Lung (tissue), 12 donors: ENCODE results near the gene PRPF6. TPM values are rescaled to one million over a fixed set of nuclear protein-coding genes. Genes with fewer than 3 reads are reported as not detected.

ENCODE experiments used
- ATAC-seq: fragments of 200-7000 bp; cut with Tn5 transposase; one replicate; pipeline ENCODE4 v1.9.1; 2020; ENCODE audit warnings: moderate number of reproducible peaks; ENCODE audit not compliant: insufficient read depth, low FRiP score
- DNase-seq, 3 donors: peaks; one replicate each; pipeline ENCODE4 v3.0.0-alpha.2; 2013 to 2017
- H3K27ac ChIP-seq, 2 donors: one replicate each; pipeline ENCODE4 v1.5.1; 2013; ENCODE audit warnings: mild to moderate bottlenecking in 2 of 2, moderate library complexity in 2 of 2, control low read depth in 1 of 2, inconsistent platforms in 1 of 2, low read depth in 1 of 2, low read length in 1 of 2
- H3K27me3 ChIP-seq, 3 donors: one replicate each; pipeline ENCODE4 v1.5.1; 2013; ENCODE audit warnings: low read length in 2 of 3; ENCODE audit not compliant: control insufficient read depth in 3 of 3, insufficient read depth in 3 of 3
- H3K36me3 ChIP-seq, 4 donors: one replicate each; pipeline ENCODE4 v1.5.1; 2013; ENCODE audit warnings: low read length in 4 of 4, mild to moderate bottlenecking in 1 of 4, moderate library complexity in 1 of 4; ENCODE audit not compliant: control insufficient read depth in 4 of 4, insufficient read depth in 4 of 4
- H3K4me1 ChIP-seq, 5 donors: one replicate each; pipeline ENCODE4 v1.5.1; 2013; ENCODE audit warnings: low read length in 5 of 5, mild to moderate bottlenecking in 2 of 5, moderate library complexity in 1 of 5; ENCODE audit not compliant: control insufficient read depth in 5 of 5, insufficient read depth in 5 of 5
- H3K4me3 ChIP-seq: one replicate; pipeline ENCODE4 v1.5.1; 2013; ENCODE audit warnings: mild to moderate bottlenecking, control low read depth, moderate library complexity
- H3K9ac ChIP-seq, 2 donors: one replicate each; pipeline ENCODE4 v1.5.1; 2013; ENCODE audit warnings: low read length in 2 of 2, control low read depth in 1 of 2; ENCODE audit not compliant: insufficient read depth in 1 of 2
- H3K9me3 ChIP-seq, 4 donors: one replicate each; pipeline ENCODE4 v1.5.1; 2013; ENCODE audit warnings: low read length in 3 of 4, mild to moderate bottlenecking in 1 of 4, moderate library complexity in 1 of 4; ENCODE audit not compliant: control insufficient read depth in 4 of 4, insufficient read depth in 3 of 4
- WGBS, 2 donors: extraction: QIAGEN DNeasy Blood & Tissue Kit; methylation state at CpG; one replicate each; pipeline ENCODE4 v1.1.7; 2013; 5-methylcytosine and 5-hydroxymethylcytosine counted together
- polyA plus RNA-seq, 2 donors: library from polyadenylated mRNA; stranded (reverse); fragments of 200-250 nt; gene quantifications; one replicate each; pipeline ENCODE4 v1.2.1, GENCODE V29; 2013
- total RNA-seq, 2 donors: library from RNA; depleted of rRNA in 1 of 2; stranded (reverse); fragments of >200 nt in 1 of 2; gene quantifications; one replicate each; pipeline ENCODE4 v1.2.1, GENCODE V29; 2014 to 2021
- TF ChIP-seq, protein P1 (sequence below): IDR thresholded peaks from 2 replicates; pipeline ENCODE4 v1.5.1; 2012; ENCODE audit warnings: mild to moderate bottlenecking; ENCODE audit errors: control extremely low read depth, extremely low read depth
- donor health status: control.
- donor health status: control.
- donor health status: Bipolar disorder and iron deficiency.
- donor health status: healthy.
- donor health status: DM: yes; HTN: yes; CAD: no.

PRPF6 gene
- total and polyA plus RNA-seq, 4 donors = 43.6 to 65.0 (median 54.2) TPM

DNA sequence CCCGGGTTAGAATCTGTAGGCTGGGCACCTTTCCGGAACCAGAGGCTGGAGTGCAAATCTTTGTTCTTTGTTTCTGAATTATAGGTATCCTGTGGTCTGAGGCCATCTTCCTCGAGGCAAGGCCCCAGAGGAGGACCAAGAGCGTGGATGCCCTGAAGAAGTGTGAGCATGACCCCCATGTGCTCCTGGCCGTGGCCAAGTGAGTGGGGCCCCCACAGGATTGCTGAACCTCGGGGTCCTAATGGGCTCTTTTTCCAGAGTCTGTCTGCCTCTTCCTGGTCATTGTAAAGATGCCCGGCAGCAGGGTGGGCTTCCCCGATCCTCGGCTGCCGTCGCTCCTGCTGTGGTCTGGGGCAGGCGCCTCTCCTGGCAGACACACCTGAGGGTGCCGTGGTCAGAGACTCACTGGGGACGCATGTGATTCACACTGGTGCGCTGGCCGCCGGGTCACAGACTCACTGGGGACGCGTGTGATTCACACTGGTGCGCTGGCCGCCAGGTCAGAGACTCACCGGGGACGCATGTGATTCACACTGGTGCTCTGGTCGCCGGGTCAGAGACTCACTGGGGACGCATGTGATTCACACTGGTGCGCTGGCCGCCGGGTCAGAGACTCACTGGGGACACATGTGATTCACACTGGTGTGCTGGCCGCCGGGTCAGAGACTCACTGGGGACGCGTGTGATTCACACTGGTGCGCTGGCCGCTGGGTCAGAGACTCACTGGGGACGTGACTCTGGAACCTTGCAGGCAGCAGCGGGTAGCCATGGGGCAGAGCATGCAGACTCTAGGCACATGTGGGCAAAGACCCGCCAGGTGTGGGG, 48.6 kb downstream of the PRPF6 start:
- peaks cover 18 to 82% (median 41%) of the 10 kb centered on the region in 4 donors for H3K36me3 ChIP-seq
- WGBS, 2 donors = 96 to 98% methylated on average over 38 of the region's 38 CpGs

DNA sequence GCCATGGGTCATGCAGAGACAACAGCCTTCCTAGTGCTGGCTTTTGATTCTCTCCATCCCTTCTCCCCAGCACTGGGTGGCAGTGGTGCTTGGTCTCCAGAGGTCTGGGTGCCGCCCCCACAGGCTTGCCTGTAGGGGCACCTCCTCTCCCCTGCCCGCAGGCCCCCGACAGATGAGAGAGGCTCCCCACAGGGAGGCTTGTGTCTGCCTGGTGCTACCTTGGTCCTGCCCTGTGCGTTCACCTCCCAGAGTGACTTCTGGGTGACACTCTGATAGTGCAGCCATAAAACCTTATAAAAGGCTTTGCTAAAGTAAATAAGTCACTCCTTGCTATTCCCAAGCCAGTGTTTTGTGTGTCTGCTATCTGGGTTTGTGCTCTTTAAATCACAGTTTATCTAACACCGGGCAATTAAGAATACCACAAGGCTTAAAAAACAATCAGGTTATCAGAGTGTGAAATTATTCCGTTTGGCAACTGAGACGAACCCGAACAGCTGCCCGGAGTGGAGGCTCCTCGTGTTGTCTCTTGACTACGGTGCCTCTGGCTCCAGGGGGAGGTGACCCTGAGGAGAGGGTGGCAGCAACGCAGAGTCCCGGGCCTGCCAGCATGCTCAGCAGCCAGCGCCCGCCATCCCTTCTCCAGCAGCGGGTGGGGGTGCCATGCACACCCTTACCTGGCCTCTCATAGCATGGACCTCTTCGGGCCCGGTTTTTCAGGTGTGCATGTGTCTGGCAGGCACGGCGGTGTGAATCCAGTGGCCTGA, 49.6 kb downstream of the PRPF6 start:
- Histone ChIP-seq H3K36me3 (peaks cover 18 to 75% (median 36%) of the 10 kb centered on the region in 4 donors), H3K9ac (no peak overlapping the region), H3K4me1 (no peaks in the 10 kb centered on the region), H3K9me3 (no peaks in the 10 kb centered on the region), H3K27me3 (no peaks in the 10 kb centered on the region), H3K4me3 (no peak overlapping the region), H3K27ac (no peak overlapping the region)
- ATAC-seq (no peak), DNase-seq (no peak)
- 94 to 96% methylated on average over 20 of the region's 20 CpGs for WGBS, 2 donors
- TF ChIP-seq, protein P1, sequence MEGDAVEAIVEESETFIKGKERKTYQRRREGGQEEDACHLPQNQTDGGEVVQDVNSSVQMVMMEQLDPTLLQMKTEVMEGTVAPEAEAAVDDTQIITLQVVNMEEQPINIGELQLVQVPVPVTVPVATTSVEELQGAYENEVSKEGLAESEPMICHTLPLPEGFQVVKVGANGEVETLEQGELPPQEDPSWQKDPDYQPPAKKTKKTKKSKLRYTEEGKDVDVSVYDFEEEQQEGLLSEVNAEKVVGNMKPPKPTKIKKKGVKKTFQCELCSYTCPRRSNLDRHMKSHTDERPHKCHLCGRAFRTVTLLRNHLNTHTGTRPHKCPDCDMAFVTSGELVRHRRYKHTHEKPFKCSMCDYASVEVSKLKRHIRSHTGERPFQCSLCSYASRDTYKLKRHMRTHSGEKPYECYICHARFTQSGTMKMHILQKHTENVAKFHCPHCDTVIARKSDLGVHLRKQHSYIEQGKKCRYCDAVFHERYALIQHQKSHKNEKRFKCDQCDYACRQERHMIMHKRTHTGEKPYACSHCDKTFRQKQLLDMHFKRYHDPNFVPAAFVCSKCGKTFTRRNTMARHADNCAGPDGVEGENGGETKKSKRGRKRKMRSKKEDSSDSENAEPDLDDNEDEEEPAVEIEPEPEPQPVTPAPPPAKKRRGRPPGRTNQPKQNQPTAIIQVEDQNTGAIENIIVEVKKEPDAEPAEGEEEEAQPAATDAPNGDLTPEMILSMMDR = no peak

More for the DNA sequence above, 48.6 kb downstream of the PRPF6 start:
- Histone ChIP-seq H3K9me3 (no peaks in the 10 kb centered on the region), H3K9ac (no peak overlapping the region), H3K4me1 (no peaks in the 10 kb centered on the region), H3K27me3 (no peaks in the 10 kb centered on the region), H3K4me3 (no peak overlapping the region), H3K27ac (no peak overlapping the region)
- ATAC-seq (no peak), DNase-seq (no peak)
- TF ChIP-seq, protein P1 = no peak

DNA sequence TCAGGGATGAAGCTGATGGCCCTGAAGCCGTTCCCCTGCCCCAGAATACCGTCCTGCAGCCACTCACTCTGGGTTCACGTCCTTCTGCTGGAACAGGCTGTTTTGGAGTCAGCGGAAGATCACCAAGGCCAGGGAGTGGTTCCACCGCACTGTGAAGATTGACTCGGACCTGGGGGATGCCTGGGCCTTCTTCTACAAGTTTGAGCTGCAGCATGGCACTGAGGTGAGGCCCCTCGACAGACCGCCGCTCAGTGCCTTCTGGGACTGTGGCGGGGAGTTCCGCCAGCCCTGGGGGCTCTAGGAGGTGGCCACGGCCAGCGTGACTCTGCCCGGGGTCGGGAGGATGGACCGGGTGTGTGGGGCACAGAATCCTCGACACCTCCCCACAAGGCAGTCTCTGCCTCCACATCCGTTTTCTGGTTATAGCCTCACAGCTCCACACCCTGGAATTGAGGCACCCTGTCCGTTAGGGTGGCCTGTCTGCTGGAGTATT, 50.9 kb downstream of the PRPF6 start:
- ATAC-seq (no peak), DNase-seq (no peak)
- Histone ChIP-seq H3K9ac (no peak overlapping the region), H3K27me3 (peaks cover 0 to 2% (median 0%) of the 10 kb centered on the region in 3 donors), H3K4me1 (no peaks in the 10 kb centered on the region), H3K36me3 (peaks cover 15 to 66% (median 31%) of the 10 kb centered on the region in 4 donors), H3K4me3 (no peak overlapping the region), H3K27ac (no peak overlapping the region), H3K9me3 (no peaks in the 10 kb centered on the region)
- TF ChIP-seq, protein P1 = no peak
- 95% methylated on average over 19 of the region's 19 CpGs for WGBS, 2 donors
